K562 (cell line): ENCODE measurements around the gene PLXNB3. TPM values are rescaled to one million over a fixed set of nuclear protein-coding genes. Genes with fewer than 3 reads are reported as not detected.

Experiments used
- CC2D1A ChIP-seq: fragments of 450-650 bp; IDR thresholded peaks from 2 replicates; pipeline ENCODE4 v1.6.1; 2017; ENCODE audit warnings: mild to moderate bottlenecking
- CXXC5 ChIP-seq: fragments of 250-450 bp; sonication (Bioruptor Pico); IDR thresholded peaks from 2 replicates; pipeline ENCODE4 v1.8.0; 2022; ENCODE audit warnings: inconsistent platforms, mild to moderate bottlenecking, moderate library complexity
- E2F4 ChIP-seq: sonication (generic); formaldehyde crosslinking; IDR thresholded peaks from 2 replicates; pipeline ENCODE4 v1.8.0; 2022; ENCODE audit warnings: mild to moderate bottlenecking, low read depth, missing genetic modification reagents
- POLR2AphosphoS5 ChIP-seq: IDR thresholded peaks from 2 replicates; pipeline ENCODE4 v1.6.1; 2011; ENCODE audit warnings: mild to moderate bottlenecking, low read depth, low read length, moderate library complexity; ENCODE audit not compliant: control insufficient read depth, insufficient read depth
- SMARCA4 ChIP-seq: fragments of 450-650 bp; IDR thresholded peaks from 2 replicates; pipeline ENCODE4 v1.6.1; 2016
- SP1 ChIP-seq: sonication (generic); formaldehyde crosslinking; IDR thresholded peaks from 2 replicates; pipeline ENCODE4 v1.8.1; 2022; ENCODE audit warnings: mild to moderate bottlenecking, missing genetic modification reagents
- ZNF263 ChIP-seq: sonication (generic); formaldehyde crosslinking; IDR thresholded peaks from 2 replicates; pipeline ENCODE4 v1.8.0; 2022; ENCODE audit warnings: mild to moderate bottlenecking, missing genetic modification reagents, borderline replicate concordance
- polyA plus RNA-seq, 8 experiments: library from polyadenylated mRNA; depleted of rRNA in 4 of 8; stranded (reverse) in 5 of 8; unstranded in 3 of 8; fragments of >200 nt; fragmentation: Nextera tagmentation in 2 of 8; fragmentation: Illumina TruSeq in 1 of 8; extraction: Ambion mirVana in 2 of 8; extraction: Trizol in 1 of 8; gene quantifications; 2 replicates each; pipeline versions ENCODE4 v1.2.1 to v1.2.3, GENCODE V29; 2011 to 2014; ENCODE audit warnings: inconsistent platforms in 1 of 8, missing spikeins in 1 of 8
- total RNA-seq, 7 experiments: library from RNA; depleted of rRNA in 6 of 7; stranded (reverse); fragments of >200 nt in 6 of 7; fragmentation: Illumina TruSeq in 2 of 7; extraction: Trizol in 2 of 7; gene quantifications; 2 replicates each; pipeline versions ENCODE4 v1.2.1 to v1.2.3, GENCODE V29; 2011 to 2021; ENCODE audit warnings: low replicate concordance in 1 of 7
- TF ChIP-seq, protein P1 (sequence below), 3 experiments: IDR thresholded peaks in 2 of 3; conservative IDR thresholded peaks in 1 of 3; 2 replicates each; pipeline ENCODE4 v1.5.1; 2011 to 2012; ENCODE audit warnings: low read length in 3 of 3, mild to moderate bottlenecking in 3 of 3, control low read depth in 2 of 3, improper control_type of control experiment in 1 of 3, inconsistent platforms in 1 of 3, low read depth in 1 of 3, mixed read lengths in 1 of 3, moderate library complexity in 1 of 3; ENCODE audit not compliant: insufficient read depth in 2 of 3

The PLXNB3 gene
- total and polyA plus RNA-seq, 9 of the 15 experiments (the other 6 are each of a cell fraction or from before 2014, with no cell fraction given) = 0.22 to 2.0 (median 1.4) TPM; not detected in 2

- 0 out of 2 replicates have a peak, but pooled peaks have one; percentile 60 for TF ChIP-seq E2F4
- peak; percentile 63; the same call in 1 of the 2 replicates for TF ChIP-seq SP1
- 0 out of 2 replicates have a peak, but pooled peaks have one; percentile 15 for TF ChIP-seq CC2D1A
- TF ChIP-seq CXXC5 (CRISPR knock-in tag) = peak; percentile 57
- peak; percentile 61 for TF ChIP-seq SMARCA4
- TF ChIP-seq POLR2AphosphoS5 = 0 out of 2 replicates have a peak, but pooled peaks have one; percentile 37
- TF ChIP-seq, protein P1, sequence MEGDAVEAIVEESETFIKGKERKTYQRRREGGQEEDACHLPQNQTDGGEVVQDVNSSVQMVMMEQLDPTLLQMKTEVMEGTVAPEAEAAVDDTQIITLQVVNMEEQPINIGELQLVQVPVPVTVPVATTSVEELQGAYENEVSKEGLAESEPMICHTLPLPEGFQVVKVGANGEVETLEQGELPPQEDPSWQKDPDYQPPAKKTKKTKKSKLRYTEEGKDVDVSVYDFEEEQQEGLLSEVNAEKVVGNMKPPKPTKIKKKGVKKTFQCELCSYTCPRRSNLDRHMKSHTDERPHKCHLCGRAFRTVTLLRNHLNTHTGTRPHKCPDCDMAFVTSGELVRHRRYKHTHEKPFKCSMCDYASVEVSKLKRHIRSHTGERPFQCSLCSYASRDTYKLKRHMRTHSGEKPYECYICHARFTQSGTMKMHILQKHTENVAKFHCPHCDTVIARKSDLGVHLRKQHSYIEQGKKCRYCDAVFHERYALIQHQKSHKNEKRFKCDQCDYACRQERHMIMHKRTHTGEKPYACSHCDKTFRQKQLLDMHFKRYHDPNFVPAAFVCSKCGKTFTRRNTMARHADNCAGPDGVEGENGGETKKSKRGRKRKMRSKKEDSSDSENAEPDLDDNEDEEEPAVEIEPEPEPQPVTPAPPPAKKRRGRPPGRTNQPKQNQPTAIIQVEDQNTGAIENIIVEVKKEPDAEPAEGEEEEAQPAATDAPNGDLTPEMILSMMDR (IDR thresholded peaks at IDR 0.05 in 2 of 3, conservative IDR thresholded peaks at IDR 0.05 in 1 of 3; ENCODE audit: insufficient read depth in 2 of 3, low read depth in 1 of 3, low read length in 3 of 3) = peak; percentile 33 to 63 (median 53); a peak in 4 of 6 replicates
- TF ChIP-seq ZNF263 (CRISPR knock-in tag) = peak; percentile 27; the same call in 1 of the 2 replicates
Observed at GRCh38 chrX:153743468-153744209, 20.4 kb upstream of the PLXNB3 start (continued).
